ENCODE measurements around the gene KCNK3. TPM values are rescaled to one million over a fixed set of nuclear protein-coding genes. Genes with fewer than 3 reads are reported as not detected.

Gene KCNK3
- polyA plus RNA-seq, 1 donor (not counting 4 experiments of a cell fraction or from before 2014, with no cell fraction given) = not detected

DNA sequence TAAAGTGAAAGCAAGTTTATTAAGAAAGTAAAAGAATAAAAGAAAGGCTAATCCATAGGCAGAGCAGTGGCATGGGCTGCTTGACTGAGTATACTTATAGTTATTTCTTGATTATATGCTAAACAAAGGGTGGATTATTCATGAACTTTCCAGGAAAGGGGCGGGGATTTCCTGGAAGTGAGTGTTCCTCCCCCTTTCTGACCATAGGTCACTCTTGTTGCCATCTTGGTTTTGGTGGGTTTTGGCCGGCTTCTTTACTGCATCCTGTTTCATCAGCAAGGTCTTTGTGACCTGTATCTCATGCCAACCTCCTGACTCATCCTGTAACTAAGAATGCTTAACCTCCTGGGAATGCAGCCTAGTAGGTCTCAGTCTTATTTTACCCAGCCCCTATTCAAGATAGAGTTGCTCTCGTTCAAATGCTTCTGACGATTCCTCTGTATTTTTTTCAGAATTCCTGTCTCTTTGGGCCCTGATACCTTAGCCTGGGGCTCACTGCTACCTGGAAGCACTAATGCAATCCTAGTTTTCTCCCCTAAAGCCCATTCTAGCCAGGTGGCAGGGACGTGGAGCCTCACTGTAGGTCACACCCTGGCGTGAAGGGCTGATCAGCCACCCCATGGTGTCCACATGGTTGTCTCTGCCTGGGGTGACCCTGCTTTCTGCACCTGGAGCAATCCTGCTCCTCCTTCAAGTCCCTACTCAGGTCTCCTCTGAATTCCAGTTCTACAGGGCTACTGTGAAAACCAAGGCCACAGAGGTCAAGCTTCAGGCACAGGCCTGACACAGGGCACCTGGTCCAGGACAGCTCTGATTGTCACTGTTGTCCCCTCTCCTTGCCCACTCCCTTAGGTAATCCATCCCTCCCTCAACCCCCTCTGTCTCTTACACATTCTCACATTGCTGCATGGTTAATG lies 65.6 kb downstream of the KCNK3 start:
- no peaks in the 10 kb centered on the region for H3K9me3 ChIP-seq (ENCODE audit: control insufficient read depth, low read depth, low read length)
- H3K27ac ChIP-seq (ENCODE audit: control insufficient read depth, insufficient read depth, low read length) = peak overlapping the region; percentile 94
- peak; percentile 98 for DNase-seq (ENCODE audit: low read depth, low spot score)
- dilution Hi-C loops (cut with MboI; ENCODE audit: extremely low pct_ligation_motif_present, low sequenced_read_pairs) = no loop called here
- peak overlapping the region in 1 of 3 experiments; percentile 19 for H3K4me3 ChIP-seq (ENCODE audit: control insufficient read depth in 2 of 3, extremely low read depth in 1 of 3, insufficient read depth in 2 of 3, low read depth in 1 of 3, low read length in 3 of 3)
- peak overlapping the region; percentile 76 for H2AFZ ChIP-seq (ENCODE audit: control insufficient read depth, low read length)
- peak overlapping the region; percentile 71 for H3K9ac ChIP-seq (ENCODE audit: control insufficient read depth, extremely low read depth, insufficient read depth, low read length)
- TF ChIP-seq EZH2 (IDR thresholded peaks at IDR 0.05; ENCODE audit: low read length) = no peak
- H3K9me1 ChIP-seq (ENCODE audit: control insufficient read depth, extremely low read depth, insufficient read depth, low read length) = no peaks in the 10 kb centered on the region
- peak overlapping the region; percentile 80 for H3K4me2 ChIP-seq (ENCODE audit: control insufficient read depth, extremely low read depth, insufficient read depth, low read depth, low read length)
- peaks cover 19% of the 10 kb centered on the region for H3K4me1 ChIP-seq (ENCODE audit: control insufficient read depth, extremely low read depth, insufficient read depth, low read length)
- no peaks in the 10 kb centered on the region for H3K27me3 ChIP-seq (ENCODE audit: control insufficient read depth, extremely low read depth, insufficient read depth, low read length)
- no peaks in the 10 kb centered on the region for H3K79me2 ChIP-seq (ENCODE audit: control insufficient read depth, insufficient read depth, low read length)
- no peaks in the 10 kb centered on the region for H4K20me1 ChIP-seq (ENCODE audit: control insufficient read depth, extremely low read depth, insufficient read depth, low read length)
- no peaks in the 10 kb centered on the region for H3K36me3 ChIP-seq (ENCODE audit: control insufficient read depth in 2 of 2, extremely low read depth in 1 of 2, insufficient read depth in 2 of 2, low read length in 2 of 2)
- FAIRE-seq = peak; percentile 81

DNA sequence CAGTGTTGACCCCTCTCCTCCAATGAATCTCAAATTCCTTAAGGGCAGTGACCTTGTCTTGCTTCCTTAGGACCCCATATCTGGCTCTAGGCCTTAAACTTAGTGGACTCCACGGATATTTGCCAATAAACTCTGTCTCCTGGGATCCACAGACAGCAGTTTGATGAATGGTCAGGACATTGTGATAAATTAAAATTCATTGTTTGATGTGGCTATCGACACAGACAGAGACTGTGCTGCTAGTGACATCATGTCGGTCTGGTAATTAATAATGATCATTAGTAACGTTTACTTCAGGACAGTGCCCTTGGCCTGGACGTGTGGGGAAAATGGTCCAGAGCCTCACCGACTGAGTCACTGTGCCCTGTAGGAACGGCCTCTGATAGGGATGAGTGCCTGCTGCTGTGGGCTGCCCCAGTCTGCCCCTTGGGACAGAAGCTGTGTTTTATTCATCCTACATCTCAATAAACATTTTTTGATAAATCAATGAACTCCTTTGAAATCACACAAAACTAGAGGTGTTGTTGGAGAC lies 66.3 kb downstream of the KCNK3 start:
- Histone ChIP-seq H2AFZ (ENCODE audit: control insufficient read depth, low read length) (no peak overlapping the region), H3K79me2 (ENCODE audit: control insufficient read depth, insufficient read depth, low read length) (no peaks in the 10 kb centered on the region), H3K4me1 (ENCODE audit: control insufficient read depth, extremely low read depth, insufficient read depth, low read length) (peaks cover 21% of the 10 kb centered on the region), H3K36me3 (ENCODE audit: control insufficient read depth in 2 of 2, extremely low read depth in 1 of 2, insufficient read depth in 2 of 2, low read length in 2 of 2) (no peaks in the 10 kb centered on the region), H3K9me3 (ENCODE audit: control insufficient read depth, low read depth, low read length) (no peaks in the 10 kb centered on the region), H3K27me3 (ENCODE audit: control insufficient read depth, extremely low read depth, insufficient read depth, low read length) (no peaks in the 10 kb centered on the region), H3K27ac (ENCODE audit: control insufficient read depth, insufficient read depth, low read length) (peak overlapping the region; percentile 94), H3K4me2 (ENCODE audit: control insufficient read depth, extremely low read depth, insufficient read depth, low read depth, low read length) (peak overlapping the region; percentile 80), H3K4me3 (ENCODE audit: control insufficient read depth in 2 of 3, extremely low read depth in 1 of 3, insufficient read depth in 2 of 3, low read depth in 1 of 3, low read length in 3 of 3) (no peak overlapping the region), H3K9ac (ENCODE audit: control insufficient read depth, extremely low read depth, insufficient read depth, low read length) (peak overlapping the region; percentile 71), H3K9me1 (ENCODE audit: control insufficient read depth, extremely low read depth, insufficient read depth, low read length) (no peaks in the 10 kb centered on the region), H4K20me1 (ENCODE audit: control insufficient read depth, extremely low read depth, insufficient read depth, low read length) (no peaks in the 10 kb centered on the region)
- TF ChIP-seq, protein P1, sequence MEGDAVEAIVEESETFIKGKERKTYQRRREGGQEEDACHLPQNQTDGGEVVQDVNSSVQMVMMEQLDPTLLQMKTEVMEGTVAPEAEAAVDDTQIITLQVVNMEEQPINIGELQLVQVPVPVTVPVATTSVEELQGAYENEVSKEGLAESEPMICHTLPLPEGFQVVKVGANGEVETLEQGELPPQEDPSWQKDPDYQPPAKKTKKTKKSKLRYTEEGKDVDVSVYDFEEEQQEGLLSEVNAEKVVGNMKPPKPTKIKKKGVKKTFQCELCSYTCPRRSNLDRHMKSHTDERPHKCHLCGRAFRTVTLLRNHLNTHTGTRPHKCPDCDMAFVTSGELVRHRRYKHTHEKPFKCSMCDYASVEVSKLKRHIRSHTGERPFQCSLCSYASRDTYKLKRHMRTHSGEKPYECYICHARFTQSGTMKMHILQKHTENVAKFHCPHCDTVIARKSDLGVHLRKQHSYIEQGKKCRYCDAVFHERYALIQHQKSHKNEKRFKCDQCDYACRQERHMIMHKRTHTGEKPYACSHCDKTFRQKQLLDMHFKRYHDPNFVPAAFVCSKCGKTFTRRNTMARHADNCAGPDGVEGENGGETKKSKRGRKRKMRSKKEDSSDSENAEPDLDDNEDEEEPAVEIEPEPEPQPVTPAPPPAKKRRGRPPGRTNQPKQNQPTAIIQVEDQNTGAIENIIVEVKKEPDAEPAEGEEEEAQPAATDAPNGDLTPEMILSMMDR (optimal IDR thresholded peaks at IDR 0.05 in 1 of 3, IDR thresholded peaks at IDR 0.05 in 1 of 3, conservative IDR thresholded peaks at IDR 0.05 in 1 of 3; ENCODE audit: extremely low read depth in 1 of 3, insufficient read depth in 2 of 3, low read length in 3 of 3) = no peak
- TF ChIP-seq EZH2 (IDR thresholded peaks at IDR 0.05; ENCODE audit: low read length) = no peak
- DNase-seq (ENCODE audit: low read depth, low spot score) (no peak), FAIRE-seq (no peak)
- dilution Hi-C loops (cut with MboI; ENCODE audit: extremely low pct_ligation_motif_present, low sequenced_read_pairs) = no loop called here
